Activated CD8-positive, alpha-beta memory T cell treated with anti-CD3 and anti-CD28 coated beads, Interleukin-2, amount 50 U/mL, for 48 hours (primary cell): Measurements from ENCODE around the gene MRFAP1.
A peak's percentile ranks its signal among the peaks of the same experiment; 100 is the strongest.
"Not testable (repeated sequence)": the region's sequence is repeated elsewhere in the genome, so short reads cannot be mapped to it uniquely, and the experiment has no call there.

Experiments used
- DNase-seq: peaks from one replicate; pipeline ENCODE4 v3.0.0-alpha.2; 2020

MRFAP1 gene

GRCh38 chr4:6672541-6673190, 32.2 kb downstream of the MRFAP1 start:
- DNase-seq = not testable (repeated sequence)

GRCh38 chr4:6673191-6673659, 32.7 kb downstream of the MRFAP1 start:
- peak; percentile 82 for DNase-seq

- DNase-seq = peak; percentile 96
Measured at GRCh38 chr4:6673660-6674499, 33.4 kb downstream of the MRFAP1 start.

DNA sequence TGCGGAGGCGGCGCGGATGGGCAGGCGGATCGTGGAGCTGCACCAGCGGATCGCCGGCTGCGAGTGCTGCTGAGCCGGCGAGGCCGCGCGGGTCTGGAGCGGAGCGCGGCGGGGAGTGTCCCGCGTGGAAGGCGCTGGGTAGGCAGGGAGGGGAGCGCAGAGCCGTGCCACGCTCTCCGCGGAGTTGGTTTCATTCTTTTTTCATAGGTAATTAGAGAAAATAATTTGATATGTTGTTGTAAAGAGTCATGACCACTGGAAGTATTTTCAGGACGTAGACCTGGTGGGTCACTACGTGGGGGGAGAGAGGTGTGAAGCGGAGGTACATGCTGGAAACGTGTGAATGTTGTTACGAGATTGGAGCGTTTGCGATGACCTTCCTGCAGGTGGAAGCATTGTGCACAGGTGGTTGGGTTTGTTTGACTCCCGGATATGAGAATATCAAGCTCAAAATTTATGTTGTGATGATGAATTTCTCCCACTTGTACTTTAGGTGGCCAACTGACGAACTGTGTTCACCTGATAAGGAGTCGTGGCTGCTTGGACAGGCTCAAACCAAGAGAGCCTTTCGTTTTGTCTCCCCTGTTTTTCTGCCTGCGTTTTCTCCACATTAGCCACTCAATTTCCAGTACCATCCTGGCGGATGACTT, 34.1 kb downstream of the MRFAP1 start:
- no peak for DNase-seq

GRCh38 chr4:6676722-6677558, 36.5 kb downstream of the MRFAP1 start:
- DNase-seq = no peak

GRCh38 chr4:6680372-6681034, 40.0 kb downstream of the MRFAP1 start:
- DNase-seq = no peak

- no peak for DNase-seq
Measured at GRCh38 chr4:6681191-6681590, 40.7 kb downstream of the MRFAP1 start.

GRCh38 chr4:6682862-6683590, 42.5 kb downstream of the MRFAP1 start:
- DNase-seq = no peak

GRCh38 chr4:6684656-6685055, 44.2 kb downstream of the MRFAP1 start:
- DNase-seq = no peak

GRCh38 chr4:6686104-6686787, 45.8 kb downstream of the MRFAP1 start:
- no peak for DNase-seq

GRCh38 chr4:6687947-6688878, 47.7 kb downstream of the MRFAP1 start:
- DNase-seq = no peak

DNA sequence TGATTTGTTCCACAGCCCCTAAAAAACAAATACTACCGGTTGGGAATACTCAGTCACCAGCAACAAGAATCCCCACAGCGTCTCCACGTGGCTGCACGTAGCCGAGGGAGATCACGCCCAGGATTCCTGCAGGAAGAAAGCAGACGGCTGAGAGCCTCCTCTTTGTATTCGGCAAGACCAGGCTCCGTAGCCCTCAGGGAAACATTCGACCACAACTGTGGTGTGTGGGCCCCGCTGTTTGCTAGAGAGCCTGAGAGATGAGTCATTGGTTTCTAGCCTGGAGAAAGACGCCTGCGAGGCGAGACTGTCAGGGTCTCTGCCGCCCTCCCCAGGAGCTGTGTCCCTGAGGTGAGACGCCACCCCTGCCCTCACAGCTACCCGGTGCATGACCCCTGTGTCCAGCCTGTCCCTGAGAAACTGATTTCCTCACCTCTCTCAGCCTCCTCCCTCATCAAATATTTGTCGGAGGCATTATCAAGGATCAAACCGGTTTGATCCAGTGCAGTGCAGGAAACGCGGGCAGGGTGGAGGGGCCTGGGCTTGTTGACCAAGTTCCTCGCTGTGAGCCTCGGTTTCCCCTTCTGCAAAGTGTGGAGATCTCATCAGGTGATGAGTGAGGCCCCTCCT, 48.5 kb downstream of the MRFAP1 start:
- DNase-seq = peak; percentile 87

GRCh38 chr4:6689506-6689960, 49.0 kb downstream of the MRFAP1 start:
- no peak for DNase-seq
